HG03095 (cell line): ENCODE measurements around the gene CCKAR.
"Not testable (repeated sequence)": the region's sequence is repeated elsewhere in the genome, so short reads cannot be mapped to it uniquely, and the experiment has no call there.

Experiments used
- ATAC-seq: cut with Tn5 transposase; IDR thresholded peaks from one replicate; pipeline ENCODE4 v1.9.1; 2021; ENCODE audit warnings: moderate library complexity; ENCODE audit not compliant: unreplicated experiment

Gene CCKAR, protein sequence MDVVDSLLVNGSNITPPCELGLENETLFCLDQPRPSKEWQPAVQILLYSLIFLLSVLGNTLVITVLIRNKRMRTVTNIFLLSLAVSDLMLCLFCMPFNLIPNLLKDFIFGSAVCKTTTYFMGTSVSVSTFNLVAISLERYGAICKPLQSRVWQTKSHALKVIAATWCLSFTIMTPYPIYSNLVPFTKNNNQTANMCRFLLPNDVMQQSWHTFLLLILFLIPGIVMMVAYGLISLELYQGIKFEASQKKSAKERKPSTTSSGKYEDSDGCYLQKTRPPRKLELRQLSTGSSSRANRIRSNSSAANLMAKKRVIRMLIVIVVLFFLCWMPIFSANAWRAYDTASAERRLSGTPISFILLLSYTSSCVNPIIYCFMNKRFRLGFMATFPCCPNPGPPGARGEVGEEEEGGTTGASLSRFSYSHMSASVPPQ

DNA sequence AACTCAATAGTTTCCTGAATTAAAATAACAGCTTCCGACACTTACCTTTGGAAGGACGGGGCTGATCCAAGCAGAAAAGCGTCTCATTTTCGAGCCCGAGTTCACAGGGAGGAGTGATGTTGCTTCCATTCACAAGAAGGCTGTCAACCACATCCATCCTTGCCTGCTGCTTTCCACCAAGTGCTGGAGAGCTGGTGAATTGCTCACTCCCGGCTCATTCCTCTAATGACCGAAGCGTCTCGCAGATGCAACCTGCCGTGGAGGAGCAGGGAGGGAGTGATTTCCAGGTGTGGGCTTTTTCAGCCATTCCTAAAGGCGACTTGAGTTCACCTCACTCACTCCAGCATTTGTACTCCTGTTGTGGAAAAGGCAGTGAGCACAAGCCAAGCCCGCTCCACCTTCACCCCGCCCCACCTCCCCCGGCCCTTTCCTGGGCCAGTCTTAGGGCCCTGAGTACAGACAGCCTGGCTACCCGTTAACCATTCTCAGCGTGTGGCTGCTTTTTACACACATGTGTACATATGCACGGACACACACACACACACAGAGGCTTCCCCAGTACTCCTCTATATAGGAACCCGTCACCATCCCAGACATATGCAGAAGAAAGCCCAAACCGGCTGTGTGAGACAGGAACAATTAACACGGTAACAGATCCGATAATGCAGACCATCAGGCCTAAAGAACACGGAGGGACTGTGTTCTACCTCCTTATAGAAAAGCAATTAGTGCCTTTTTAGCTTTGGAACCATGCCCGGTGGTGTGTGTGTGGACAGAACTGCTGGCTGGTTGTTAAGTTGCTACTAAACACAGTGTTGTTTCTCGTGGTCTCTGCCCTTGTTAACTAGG lies at the start of gene CCKAR:
TSS of gene CCKAR (minus strand) at position 374 of the 849 bp plus-strand sequence. CDS start at position 157, 217 bp downstream.
- no peak for ATAC-seq

DNA sequence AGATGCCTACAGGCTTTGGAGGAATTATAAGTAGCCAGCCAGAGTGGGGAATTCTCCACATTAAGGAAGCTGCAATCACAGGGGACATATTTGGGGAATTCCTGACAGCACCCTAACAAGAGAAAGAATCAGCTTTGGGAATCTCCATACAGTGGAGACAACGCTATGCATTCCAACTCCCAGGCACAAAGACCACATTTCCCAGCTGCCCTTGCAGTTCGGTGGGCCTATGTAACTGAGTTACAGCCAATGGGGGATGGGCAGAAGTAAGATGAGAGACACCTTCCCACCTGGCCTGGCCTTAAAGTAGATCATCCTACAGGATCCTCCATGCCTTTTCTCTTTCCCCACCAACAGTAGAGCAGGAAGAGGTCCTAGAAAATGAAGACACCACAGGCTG lies 43.4 kb upstream of the CCKAR start:
- ATAC-seq = no peak

DNA sequence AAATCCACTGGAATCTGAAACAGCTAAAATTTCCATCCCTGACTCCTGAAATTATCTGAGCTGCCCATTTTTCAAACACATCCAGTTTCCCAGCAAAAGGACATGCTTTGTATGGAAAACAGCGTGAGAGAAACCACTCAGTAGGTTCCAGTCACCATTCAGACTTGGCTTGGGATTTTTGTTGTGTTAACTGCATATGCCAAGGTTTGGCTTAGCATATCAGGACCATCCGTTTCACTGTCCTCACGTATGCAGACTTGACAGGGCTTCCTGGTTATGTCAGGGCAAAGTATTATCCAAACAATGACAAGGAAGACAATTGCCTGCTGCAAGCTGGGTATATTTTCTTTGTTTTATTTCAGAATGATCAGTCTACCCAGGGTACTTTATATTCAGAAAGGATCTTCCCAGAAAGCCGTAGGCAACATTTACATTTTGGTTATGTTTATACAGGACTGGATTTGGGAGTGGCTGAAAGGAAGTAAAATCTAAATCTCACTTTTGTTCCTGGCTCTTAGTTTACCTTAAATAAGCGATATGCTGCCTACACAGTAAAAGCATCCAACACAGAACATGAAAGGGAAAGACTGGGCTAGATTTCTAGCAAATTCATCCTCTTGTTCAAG lies 41.3 kb upstream of the CCKAR start:
- ATAC-seq = no peak

DNA sequence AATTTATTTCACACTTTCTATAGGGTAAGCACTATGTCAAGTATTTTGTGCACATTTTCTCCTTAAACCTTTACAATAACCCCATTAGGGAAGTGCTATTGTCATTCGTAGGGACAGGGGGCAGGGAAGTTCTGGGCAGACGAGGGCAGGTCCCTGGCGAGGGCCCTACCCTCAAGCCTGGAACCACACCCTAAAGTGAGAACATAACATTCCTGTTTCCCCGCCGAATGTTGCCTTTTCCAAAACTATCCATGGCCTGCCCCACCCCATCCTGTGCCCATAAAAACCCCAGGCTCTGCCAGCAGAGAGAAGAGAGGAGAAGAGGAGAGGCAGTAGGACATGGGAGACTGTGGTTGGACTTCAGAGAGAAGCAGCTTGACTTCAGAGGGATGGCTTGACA lies 39.8 kb upstream of the CCKAR start:
- no peak for ATAC-seq

DNA sequence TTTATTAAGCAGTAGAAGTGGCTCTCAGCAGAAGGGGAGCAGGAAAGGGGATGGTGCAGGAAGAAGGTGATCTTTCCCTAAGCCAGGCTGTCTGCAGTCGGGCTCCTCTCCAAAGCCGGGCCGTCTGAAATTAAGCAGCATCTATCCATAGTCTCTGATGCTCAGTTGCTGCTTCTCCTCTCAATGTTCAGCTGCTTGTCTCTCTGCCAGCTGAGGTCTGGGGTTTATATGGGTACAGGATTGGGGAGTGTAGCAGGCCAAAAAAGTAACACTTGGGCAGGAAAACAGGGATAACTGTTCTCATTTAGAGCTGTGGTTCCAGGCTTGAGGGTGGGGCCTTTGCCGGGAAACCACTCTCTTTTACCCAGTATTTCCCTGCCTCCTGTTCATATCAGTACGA lies 39.2 kb upstream of the CCKAR start:
- no peak for ATAC-seq

DNA sequence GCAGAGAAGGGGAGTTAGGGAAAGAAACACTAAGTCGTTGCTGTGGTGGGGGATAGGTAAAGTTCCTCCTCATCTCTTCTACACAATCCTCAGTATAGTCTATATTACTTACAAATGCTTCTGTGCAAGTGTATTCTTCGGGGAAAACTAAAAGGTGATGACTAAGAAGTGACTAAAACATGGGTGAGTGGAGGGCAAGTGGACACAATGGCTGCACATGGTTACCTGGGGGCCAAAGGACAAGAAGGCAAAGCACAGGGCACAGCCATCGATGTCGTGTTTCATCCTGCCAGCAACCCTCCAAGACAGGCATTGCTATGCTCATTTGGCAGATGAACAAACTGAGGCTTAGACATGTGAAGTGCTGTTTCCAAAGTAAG lies 35.5 kb upstream of the CCKAR start:
- no peak for ATAC-seq

DNA sequence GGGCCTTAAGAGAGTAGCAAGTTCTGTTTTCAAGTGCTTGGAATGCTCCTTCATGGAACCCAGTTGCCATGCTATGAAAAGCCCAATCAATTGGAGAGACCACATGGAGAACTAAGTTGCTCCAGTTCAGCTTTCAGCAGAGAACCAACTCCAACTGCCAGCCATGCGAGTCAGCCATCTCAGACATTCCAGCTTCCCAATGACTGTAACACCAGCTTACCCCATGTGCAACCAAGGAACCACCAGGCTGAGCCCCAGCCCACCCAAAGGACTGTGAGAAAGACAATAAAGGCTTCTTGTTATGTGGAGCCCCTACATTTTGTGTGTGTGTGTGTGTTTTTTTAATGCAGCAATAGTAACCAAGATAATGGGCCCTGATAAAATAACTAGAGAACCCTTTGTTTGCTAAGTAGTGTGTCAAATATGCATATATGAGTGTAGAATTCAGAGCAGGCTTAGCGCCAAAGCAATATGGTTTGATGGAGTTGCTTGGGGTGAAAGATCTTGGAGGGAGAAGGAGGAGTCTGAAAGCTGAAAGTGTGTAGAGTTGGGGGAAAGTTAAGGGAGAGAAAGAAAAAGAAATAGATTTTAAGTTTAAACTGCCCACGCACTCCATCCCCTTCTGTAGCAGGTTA lies 35.0 kb upstream of the CCKAR start:
- no peak for ATAC-seq

DNA sequence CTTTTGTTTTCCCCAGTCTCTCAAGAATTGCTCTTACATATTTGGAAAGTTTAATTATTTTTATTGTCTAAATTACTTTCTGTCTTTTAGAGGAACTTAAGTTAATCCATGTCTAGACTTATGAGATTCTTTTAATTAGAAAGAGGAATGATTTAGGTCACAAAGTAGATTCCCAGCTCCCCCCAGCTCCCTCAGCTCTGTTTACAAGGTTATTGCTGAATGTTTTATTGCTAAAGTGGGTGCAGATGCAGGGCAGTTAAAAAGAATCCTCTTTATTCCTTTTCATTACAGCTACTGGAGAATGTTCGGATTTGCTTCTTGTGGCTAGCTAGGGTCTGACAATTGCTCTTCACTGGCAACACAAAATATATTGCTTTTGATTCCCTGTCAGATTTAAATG lies 33.7 kb upstream of the CCKAR start:
- ATAC-seq = no peak

DNA sequence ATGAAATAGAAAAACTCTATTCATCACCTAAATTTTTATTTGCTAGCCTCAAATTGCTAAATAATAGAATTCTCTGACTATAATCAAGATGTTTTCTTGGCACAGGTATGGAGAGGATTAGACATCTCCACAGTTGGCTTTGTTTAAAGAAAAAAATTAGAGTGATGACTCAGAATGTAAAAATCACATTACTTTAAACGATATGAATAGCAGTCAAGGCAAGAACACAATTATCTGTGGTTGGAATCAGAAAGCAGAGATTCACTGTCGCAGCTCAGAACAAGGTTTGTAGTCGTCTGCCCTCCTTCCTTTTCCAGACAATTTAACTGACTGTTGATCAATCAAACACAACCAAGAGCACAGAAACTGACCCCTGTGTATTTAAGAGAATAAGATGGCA lies 32.2 kb upstream of the CCKAR start:
- no peak for ATAC-seq

DNA sequence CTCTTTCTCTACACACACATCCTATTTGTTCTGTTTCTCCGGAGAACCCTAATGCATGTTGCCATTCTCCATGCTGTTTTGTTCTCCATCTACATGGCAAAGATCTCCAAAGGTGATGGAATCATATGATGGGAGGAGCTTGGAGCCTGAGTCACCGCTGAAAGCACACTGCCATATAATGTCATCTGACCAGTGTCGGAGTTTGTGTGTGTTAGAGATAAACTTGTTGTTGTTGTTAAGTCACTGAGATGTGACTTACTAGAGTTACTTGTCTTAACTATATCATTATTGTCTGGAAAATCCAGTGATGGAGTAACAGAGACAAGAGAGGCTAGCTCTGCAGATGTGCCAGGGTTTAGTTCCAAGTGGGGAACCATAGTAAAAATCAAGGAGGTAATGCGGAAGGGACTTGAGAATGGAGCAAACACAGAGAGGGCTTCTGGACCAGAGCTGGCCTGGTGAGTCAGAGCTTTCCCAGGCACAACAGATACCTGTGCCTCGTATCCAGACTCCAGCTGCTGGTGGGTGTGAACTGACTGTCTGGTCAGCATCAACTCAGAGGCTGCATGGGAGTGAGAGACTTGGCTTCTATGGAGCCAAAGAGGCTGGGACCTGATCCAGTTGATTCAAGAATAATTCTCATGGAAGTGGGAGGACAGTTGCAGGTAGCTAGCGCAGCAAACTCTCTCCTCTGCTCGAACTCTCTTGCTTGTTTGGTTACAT lies 30.6 kb upstream of the CCKAR start:
- no peak for ATAC-seq

DNA sequence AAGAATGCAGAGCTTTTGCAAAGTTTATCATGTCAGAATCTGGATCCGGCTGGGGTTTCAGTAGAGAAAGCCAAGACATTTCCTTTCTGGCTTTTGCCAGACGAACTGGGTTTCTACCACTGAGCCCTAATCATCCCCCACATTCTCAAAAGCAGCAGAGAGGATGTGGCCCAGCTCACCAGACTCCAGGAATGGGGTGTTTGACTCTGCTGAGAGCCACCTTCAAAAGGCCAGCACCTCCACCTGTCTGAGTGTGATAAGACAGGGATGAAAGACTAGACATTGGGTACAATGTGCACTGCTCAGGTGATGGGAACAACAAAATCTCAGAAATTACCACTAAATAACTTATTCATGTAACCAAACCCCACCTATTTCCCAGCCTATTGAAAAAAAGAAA lies 25.7 kb upstream of the CCKAR start:
- ATAC-seq = no peak

DNA sequence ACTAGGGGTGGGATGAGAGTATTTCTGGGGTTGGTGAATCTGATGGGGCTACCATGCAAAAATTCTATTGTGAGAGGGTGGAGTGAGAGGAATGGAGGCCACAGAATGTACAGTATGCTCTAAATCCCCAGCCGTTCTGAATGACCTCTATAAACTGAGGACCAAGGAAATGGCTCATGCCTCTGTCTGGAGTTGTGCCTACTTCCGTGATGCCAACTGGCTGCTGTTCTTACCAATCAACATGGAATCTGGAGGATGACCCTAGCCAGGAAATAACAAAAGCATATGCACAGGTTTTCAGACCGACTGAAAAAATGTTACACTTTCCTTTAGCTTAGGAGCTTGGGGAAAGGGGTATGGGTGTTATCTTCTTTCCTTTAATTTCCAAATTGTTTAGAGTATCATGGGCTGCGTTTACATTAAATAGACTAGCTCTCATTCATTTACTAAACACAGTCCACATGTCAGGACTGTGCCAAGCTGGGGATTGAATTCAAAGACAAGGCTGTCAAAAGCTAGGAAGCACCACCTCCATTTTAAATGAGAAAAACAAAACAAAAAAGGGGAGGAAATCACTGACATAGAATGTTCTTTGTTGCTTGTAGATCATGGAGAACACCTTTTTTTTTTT lies 20.2 kb upstream of the CCKAR start:
- no peak for ATAC-seq

DNA sequence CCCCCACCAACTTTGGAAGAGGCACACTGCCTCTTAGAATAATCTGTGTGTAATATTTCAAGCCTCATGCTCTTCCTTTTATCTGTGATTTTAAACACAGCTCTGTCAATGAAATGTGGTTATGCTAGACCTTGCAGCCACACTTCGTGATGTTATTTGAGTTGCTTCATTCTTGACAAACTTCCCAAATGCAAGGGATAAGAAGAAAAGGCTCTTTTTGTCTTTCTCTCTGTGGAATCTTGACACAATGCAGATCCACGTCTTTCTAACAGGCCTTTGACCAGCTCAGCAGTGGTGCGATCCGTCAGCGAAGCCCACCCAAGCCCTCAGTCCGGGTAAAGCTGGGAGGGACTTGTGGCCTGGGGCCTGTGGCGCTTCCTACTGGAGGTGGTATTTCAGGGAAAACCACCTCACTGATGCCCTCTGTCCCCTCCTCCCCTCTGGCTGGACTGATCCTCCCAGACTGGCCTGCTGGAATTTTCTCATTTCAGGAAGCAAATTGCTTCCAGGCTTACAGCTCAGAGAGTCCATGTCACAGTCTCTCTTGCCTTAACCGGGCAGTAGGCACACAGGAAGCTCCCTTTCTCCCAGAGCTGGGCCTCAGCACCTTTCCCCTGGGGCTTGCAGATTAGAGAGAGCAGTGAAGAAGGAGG lies 19.5 kb upstream of the CCKAR start:
- ATAC-seq = no peak

DNA sequence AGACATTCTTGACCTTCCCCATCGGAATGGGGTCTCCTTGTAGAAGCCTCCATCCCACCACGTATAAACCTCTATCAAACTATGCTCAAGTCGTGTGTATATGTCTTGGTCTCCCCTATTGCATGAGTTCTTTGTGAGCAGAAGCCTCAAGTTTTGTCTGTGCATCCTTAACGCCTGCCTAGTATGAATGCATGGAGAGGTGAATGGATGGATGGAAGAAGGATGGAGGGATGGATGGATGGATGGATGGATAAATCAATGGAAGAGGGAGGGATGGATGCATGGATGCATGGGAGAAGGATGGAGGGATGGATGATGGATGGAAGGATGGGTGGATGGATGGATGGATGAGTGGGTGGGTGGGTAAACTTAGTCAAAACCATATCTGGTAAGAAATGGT lies 17.0 kb upstream of the CCKAR start:
- no peak for ATAC-seq

DNA sequence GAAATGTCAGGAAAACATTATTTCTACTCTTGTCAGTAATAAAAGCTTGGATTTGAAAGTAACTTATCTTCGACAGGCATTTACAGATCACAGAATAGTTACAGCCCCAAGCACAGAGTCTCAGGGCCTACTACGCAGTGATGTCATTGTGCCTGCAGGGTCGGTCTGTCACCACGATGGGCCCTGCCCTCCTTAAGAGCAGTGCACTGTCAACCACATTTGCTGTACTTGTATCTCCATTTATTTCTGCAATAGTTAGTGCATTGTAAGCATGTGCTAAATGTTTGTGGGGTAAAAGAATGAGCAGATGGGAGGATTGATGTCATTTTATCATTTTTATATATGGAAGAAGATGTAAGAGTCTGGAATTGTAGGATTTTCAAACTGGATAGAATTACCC lies 13.6 kb upstream of the CCKAR start:
- ATAC-seq = no peak

DNA sequence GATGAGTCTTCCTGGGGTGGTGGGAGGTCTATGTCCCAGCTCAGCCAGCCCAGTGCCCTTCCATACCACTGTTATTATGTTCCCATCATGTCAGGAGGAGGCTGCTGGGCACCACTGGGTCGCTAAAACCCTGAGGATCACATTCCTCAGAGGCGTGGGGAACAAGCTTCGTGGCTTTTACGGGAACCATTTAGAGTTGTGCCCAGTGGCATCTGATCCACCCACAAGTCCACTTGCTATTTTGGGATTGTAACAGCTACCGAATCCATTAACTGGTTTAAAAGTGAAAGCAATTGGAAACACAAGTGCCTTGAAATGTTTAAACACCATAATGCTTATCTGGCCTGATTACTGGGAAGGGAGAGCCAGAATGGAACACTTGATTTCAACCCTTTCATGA lies 13.1 kb upstream of the CCKAR start:
- ATAC-seq = no peak

DNA sequence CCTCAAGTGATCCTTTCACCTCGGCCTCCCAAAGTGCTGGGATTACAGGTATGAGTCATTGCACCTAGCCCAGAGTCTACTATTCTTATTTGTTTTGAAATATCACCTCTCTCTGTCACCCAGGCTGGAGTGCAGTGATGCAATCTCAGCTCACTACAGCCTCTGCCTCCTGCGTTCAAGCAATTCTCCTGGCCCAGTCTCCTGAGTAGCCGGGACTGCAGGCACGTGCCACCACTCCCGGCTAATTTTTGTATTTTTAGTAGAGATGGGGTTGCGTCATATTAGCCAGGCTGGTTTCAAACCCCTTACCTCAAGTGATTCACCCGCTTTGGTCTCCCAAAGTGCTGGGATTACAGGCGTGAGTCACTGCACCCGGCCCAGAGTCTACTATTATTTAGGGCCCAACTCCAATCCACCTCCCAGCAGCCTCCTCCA lies 10.3 kb upstream of the CCKAR start:
- ATAC-seq = not testable (repeated sequence)

DNA sequence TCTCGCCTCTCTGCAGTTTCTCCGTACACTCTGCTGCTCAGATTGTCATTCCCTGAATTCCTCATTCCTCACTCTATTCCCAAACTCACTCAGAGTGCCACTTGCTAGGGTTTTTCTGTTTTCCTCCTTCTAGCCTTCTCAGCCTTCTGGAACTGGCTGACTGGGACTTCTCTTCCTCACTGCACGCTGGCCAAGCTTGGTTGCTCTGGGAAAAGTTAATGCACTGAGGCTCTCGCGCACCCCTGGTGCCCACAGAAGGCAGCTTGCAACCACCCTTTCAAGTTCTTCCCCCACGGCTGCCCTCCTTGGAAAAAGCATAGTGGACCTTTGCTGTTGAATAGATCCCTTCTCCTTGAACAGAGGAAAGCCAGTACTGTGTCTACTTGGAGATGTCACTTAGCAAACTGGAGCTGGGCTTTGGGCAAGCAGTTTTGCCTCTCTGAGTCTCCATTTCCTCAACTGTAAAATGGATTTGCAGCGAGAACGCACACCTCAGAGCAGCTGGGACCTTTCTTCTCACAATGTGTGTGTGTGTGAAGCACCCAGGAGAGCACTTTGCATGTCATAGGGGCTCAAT lies 6.0 kb upstream of the CCKAR start:
- ATAC-seq = no peak

DNA sequence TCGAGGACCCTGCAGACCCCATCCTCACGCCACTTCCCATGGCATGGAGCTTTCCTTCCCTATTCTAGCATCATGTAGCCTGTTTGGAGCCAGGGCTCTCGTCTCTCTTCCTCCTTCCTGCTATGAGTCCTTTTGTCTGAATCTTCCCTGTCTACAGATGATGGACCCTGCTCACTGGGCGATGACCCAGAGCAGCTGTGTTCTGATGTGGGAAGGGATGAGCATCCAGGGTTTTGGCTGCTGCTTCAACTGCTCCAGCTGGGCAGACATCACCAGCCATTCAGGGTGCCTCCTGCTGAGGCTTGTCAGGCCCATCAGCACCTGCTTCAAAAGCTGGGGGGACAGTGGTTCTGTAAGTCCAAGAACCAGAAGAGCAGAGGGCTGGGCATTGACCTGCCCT lies 3.2 kb upstream of the CCKAR start:
- no peak for ATAC-seq
